GM06990 (cell line): ENCODE results near the gene RNF126.
"Not testable (repeated sequence)": the region's sequence is repeated elsewhere in the genome, so short reads cannot be mapped to it uniquely, and the experiment has no call there.

Experiments used
- DNase-seq: peaks from one replicate; pipeline ENCODE4 v3.0.0-alpha.2; 2011; ENCODE audit not compliant: insufficient read length; ENCODE audit errors: extremely low read depth
- H3K27me3 ChIP-seq: replicated peaks from 2 replicates; pipeline ENCODE4 v1.6.0; 2011; ENCODE audit warnings: low read length; ENCODE audit not compliant: control insufficient read depth, insufficient read depth
- H3K36me3 ChIP-seq: 2 replicates; pipeline ENCODE4 v1.5.1; 2011; ENCODE audit warnings: low read length; ENCODE audit not compliant: control insufficient read depth, insufficient read depth
- H3K4me3 ChIP-seq: replicated peaks from 2 replicates; pipeline ENCODE4 v1.5.1; 2011; ENCODE audit warnings: low read depth, mild to moderate bottlenecking, control low read depth, low read length
- TF ChIP-seq, protein P1 (sequence below): IDR thresholded peaks from 2 replicates; pipeline ENCODE4 v1.5.1; 2011; ENCODE audit warnings: low read length, control low read depth, mild to moderate bottlenecking, inconsistent platforms; ENCODE audit not compliant: insufficient read depth, poor library complexity, severe bottlenecking

The RNF126 gene

DNA sequence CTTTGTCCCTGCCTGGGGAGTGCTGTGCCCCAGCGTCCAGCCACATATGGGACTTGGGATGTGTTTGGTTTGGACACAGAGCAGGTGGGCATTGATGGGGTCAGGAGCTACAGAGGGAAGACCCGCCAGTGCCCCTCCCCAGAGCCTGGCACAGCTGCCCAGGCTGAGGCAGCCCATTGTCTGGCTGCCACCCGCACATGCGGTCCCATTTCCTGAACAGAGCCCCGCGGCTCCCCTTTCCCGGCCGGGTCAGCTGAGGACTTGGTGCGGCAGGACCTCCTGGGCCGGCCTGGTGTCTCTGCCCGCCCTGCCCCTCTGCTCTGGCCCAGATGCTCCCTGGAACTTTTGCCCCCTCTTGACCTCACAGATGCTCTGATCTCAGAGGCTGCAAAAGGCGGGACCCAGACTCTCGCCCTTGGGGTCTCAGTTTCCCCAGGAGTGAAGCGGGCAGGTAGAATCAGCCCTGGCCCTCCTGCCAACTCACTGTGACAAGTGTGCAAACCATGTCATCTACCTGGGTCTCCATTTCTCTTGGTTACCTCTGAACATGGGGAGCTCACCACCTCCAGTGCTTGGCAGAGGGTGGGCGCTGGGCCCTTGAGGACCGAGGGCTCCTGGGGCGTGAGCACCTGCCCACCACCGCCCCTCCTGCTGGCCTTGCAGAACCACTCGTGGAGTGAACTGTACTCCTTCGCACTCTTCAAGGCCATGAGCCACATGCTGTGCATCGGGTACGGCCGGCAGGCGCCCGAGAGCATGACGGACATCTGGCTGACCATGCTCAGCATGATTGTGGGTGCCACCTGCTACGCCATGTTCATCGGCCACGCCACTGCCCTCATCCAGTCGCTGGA lies 55.5 kb downstream of the RNF126 start:
- no peaks in the 10 kb centered on the region for H3K36me3 ChIP-seq
- DNase-seq = no peak
- TF ChIP-seq, protein P1, sequence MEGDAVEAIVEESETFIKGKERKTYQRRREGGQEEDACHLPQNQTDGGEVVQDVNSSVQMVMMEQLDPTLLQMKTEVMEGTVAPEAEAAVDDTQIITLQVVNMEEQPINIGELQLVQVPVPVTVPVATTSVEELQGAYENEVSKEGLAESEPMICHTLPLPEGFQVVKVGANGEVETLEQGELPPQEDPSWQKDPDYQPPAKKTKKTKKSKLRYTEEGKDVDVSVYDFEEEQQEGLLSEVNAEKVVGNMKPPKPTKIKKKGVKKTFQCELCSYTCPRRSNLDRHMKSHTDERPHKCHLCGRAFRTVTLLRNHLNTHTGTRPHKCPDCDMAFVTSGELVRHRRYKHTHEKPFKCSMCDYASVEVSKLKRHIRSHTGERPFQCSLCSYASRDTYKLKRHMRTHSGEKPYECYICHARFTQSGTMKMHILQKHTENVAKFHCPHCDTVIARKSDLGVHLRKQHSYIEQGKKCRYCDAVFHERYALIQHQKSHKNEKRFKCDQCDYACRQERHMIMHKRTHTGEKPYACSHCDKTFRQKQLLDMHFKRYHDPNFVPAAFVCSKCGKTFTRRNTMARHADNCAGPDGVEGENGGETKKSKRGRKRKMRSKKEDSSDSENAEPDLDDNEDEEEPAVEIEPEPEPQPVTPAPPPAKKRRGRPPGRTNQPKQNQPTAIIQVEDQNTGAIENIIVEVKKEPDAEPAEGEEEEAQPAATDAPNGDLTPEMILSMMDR = no peak
- H3K27me3 ChIP-seq = no peaks in the 10 kb centered on the region
- H3K4me3 ChIP-seq = no peak overlapping the region

DNA sequence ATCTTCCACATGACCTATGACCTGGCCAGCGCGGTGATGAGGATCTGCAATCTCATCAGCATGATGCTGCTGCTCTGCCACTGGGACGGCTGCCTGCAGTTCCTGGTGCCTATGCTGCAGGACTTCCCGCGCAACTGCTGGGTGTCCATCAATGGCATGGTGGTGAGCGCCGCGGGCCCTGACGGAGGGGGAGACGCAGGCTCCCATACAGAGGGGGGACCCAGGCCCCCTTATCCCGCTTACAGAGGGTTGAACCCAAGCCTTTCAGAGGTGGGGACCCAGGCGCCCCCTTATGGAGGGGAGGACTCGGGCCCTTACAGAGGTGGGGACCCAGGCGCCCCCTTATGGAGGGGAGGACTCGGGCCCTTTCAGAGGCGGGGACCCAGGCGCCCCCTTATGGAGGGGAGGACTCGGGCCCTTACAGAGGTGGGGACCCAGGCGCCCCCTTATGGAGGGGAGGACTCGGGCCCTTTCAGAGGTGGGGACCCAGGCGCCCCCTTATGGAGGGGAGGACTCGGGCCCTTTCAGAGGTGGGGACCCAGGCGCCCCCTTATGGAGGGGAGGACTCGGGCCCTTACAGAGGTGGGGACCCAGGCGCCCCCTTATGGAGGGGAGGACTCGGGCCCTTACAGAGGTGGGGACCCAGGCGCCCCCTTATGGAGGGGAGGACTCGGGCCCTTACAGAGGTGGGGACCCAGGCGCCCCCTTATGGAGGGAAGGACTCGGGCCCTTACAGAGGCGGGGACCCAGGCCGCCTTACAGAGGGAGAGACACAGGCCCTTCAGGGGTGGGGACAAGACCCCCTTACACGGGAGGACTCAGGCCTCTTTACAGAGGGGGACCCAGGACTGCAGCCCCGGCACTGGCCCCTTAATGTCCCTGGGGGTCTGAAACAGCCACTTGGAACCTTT lies 57.7 kb downstream of the RNF126 start:
- TF ChIP-seq, protein P1 = peak; percentile 70
- H3K27me3 ChIP-seq, H3K36me3 ChIP-seq, H3K4me3 ChIP-seq: not testable (repeated sequence)
- peak; percentile 75 for DNase-seq

DNA sequence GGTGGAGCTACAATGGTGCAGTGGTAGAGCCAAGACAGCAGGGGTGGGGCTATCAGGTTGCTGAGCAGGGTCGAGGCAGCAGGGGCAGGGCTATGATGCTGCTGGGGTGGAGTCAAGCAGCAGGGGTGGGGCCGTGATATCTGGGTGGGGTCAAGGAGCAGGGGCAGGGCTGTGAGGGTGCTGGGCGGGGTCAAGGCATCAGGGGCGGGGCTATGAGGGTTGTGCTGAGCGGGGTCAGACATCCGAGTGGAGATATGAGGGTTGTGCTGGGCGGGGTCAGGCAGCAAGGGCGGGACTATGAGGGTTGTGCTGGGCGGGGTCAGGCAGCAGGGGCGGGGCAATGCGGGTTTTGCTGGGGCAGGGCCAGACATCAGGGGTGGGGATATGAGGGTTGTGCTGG lies 58.7 kb downstream of the RNF126 start:
- no peaks in the 10 kb centered on the region for H3K27me3 ChIP-seq
- no peak overlapping the region for H3K4me3 ChIP-seq
- TF ChIP-seq, protein P1 = no peak
- H3K36me3 ChIP-seq = no peaks in the 10 kb centered on the region
- DNase-seq = peak; percentile 78

DNA sequence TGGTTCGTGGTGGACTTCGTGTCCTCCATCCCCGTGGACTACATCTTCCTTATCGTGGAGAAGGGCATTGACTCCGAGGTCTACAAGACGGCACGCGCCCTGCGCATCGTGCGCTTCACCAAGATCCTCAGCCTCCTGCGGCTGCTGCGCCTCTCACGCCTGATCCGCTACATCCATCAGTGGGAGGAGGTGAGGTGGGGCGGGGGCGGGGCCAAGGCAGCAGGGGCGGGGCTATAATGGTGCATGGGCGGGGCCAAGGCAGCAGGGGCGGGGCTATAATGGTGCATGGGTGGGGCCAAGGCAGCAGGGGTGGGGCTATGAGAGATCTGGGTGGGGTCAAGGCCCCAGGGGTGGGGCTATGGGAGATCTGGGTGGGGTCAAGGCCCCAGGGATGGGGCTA lies 59.2 kb downstream of the RNF126 start:
- not testable (repeated sequence) for H3K4me3 ChIP-seq, DNase-seq, H3K36me3 ChIP-seq, H3K27me3 ChIP-seq

DNA sequence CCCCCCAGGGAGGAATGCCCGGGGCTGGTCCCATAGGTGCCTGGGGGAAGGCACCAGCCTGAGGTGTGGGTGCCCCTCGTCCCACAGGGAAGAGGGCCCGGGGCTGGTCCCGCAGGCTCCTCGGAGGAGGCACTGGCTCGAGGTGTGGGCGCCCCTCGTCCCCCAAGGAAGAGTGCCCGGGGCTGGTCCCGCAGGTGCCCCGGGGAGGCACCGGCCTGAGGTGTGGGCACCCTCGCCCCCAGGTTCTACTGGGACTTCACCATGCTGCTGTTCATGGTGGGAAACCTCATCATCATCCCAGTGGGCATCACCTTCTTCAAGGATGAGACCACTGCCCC lies 59.7 kb downstream of the RNF126 start:
- DNase-seq, H3K36me3 ChIP-seq, H3K27me3 ChIP-seq, H3K4me3 ChIP-seq: not testable (repeated sequence)

DNA sequence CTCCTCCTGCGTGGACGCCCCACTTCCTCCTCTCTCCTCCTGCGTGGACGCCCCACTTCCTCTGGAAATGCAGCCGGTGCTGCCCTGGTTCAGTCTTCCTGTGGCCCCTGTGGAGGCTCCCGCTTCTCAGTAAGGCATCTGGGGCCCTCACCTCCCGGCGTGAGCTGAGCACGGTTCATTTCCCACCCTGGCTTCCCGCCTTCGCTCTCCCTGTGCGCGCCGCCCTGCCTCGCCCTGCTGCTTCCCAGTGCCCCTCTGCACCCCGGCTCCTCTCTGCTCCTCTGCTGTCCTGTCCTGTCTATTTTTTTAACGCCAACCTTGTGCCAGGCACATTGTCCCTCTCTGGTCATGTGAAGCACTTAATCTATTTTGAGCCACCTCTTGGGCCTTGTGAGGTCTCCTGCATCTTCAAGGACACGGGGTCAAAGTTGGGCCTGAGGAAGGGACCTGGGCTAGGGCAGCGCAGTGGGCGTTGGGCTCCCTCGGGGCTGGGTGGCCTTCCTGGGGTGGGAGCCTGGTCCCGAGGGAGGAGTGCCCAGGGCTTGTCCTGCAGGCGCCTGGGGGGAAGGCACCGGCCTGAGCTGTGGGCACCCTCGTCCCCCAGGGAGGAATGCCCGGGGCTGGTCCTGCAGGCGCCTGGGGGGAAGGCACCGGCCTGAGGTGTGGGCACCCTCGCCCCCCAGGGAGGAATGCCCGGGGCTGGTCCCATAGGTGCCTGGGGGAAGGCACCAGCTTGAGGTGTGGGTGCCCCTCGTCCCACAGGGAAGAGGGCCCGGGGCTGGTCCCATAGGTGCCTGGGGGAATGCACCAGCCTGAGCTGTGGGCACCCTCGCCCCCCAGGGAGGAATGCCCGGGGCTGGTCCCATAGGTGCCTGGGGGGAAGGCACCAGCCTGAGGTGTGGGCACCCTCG lies 60.4 kb downstream of the RNF126 start:
- Histone ChIP-seq H3K27me3 (no peaks in the 10 kb centered on the region), H3K36me3 (no peaks in the 10 kb centered on the region), H3K4me3 (no peak overlapping the region)
- TF ChIP-seq, protein P1 = no peak
- no peak for DNase-seq
